ENCODE data around the gene CTH.
"Not testable (repeated sequence)": the region's sequence is repeated elsewhere in the genome, so short reads cannot be mapped to it uniquely, and the experiment has no call there.

CTH gene

GRCh38 chr1:70410604-70411359 lies at the start of gene CTH:
Gene CTH, plus strand, starts transcription at chr1:70411268. Its CDS starts 148 bp downstream, at chr1:70411416.
- DNase-seq: peak; percentile 93 to 97

- no peak for DNase-seq
Observed at GRCh38 chr1:70361727-70362398, 49.2 kb upstream of the CTH start.

- no peak for DNase-seq
Observed at GRCh38 chr1:70364439-70364838, 46.6 kb upstream of the CTH start.

- DNase-seq: not testable (repeated sequence)
Observed at GRCh38 chr1:70366425-70366952, 44.6 kb upstream of the CTH start.

- DNase-seq: not testable (repeated sequence)
Observed at GRCh38 chr1:70366997-70367396, 44.1 kb upstream of the CTH start.

GRCh38 chr1:70367397-70367796 lies 43.7 kb upstream of the CTH start:
- DNase-seq: not testable (repeated sequence)

GRCh38 chr1:70371586-70371985 lies 39.5 kb upstream of the CTH start:
- DNase-seq: not testable (repeated sequence)

GRCh38 chr1:70372426-70372825 lies 38.6 kb upstream of the CTH start:
- no peak for DNase-seq

GRCh38 chr1:70373580-70373979 lies 37.5 kb upstream of the CTH start:
- DNase-seq: not testable (repeated sequence)

- DNase-seq: no peak
Observed at GRCh38 chr1:70376196-70376595, 34.9 kb upstream of the CTH start.

GRCh38 chr1:70382682-70383081 lies 28.4 kb upstream of the CTH start:
- no peak for DNase-seq

GRCh38 chr1:70383483-70383882 lies 27.6 kb upstream of the CTH start:
- peak; percentile 1 to 11 for DNase-seq

GRCh38 chr1:70384542-70384941 lies 26.5 kb upstream of the CTH start:
- no peak for DNase-seq

- no peak for DNase-seq
Observed at GRCh38 chr1:70385477-70385876, 25.6 kb upstream of the CTH start.

- DNase-seq: no peak
Observed at GRCh38 chr1:70386121-70386520, 24.9 kb upstream of the CTH start.

- no peak for DNase-seq
Observed at GRCh38 chr1:70387507-70387906, 23.6 kb upstream of the CTH start.

- DNase-seq: no peak
Observed at GRCh38 chr1:70392626-70393025, 18.4 kb upstream of the CTH start.

GRCh38 chr1:70396607-70397006 lies 14.5 kb upstream of the CTH start:
- peak in 1 of 2 experiments; percentile 23 for DNase-seq

- no peak for DNase-seq
Observed at GRCh38 chr1:70397013-70397412, 14.1 kb upstream of the CTH start.

- no peak for DNase-seq
Observed at GRCh38 chr1:70400335-70400734, 10.7 kb upstream of the CTH start.

- DNase-seq: no peak
Observed at GRCh38 chr1:70401974-70402373, 9.1 kb upstream of the CTH start.

GRCh38 chr1:70403759-70404158 lies 7.3 kb upstream of the CTH start:
- DNase-seq: no peak

- DNase-seq: no peak
Observed at GRCh38 chr1:70405780-70406416, 5.2 kb upstream of the CTH start.

- DNase-seq: no peak
Observed at GRCh38 chr1:70409136-70409535, 1.9 kb upstream of the CTH start.

Data from NCI-H526 (cell line).